ENCODE measurements around the gene PLXNB1.

The PLXNB1 gene

DNA sequence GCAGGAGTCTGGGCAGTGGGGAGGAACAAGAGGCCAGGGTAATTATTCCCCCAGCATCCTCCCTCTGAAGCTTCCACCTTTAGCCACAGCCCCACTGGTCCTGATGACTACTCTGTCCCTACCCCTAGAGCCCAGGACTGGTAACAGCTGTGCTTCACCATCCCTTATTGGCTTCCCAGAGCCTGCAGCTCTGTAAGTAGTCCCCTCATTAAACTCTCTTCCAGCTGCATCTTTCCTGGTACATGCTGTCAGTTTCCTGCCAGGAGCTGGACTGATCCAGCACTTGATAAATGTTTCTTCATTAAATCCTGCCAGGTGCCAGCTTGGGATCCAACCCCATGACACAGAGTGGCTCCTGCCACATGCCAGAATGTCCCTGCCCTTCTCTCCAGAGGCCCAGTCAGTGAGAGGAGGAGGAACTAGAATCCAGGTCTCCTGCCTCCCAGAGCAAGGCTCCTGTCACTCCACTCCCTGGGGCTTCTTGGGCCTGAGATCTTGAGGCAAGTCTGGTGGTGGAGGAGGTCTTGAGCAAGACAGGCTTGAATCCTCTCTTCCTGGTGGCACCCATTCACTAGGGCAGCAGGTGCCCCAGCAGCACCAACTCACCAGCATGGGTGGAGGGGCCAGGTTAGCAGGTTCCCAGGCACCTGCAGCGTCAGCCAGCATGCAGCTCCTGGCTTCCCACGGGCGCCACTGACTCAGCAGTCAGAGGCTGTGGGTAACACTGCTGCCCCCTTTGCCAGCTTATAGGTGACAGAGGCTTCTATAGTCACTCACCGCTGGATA is 30.3 kb downstream of the PLXNB1 start:
- TF ChIP-seq, protein P1, sequence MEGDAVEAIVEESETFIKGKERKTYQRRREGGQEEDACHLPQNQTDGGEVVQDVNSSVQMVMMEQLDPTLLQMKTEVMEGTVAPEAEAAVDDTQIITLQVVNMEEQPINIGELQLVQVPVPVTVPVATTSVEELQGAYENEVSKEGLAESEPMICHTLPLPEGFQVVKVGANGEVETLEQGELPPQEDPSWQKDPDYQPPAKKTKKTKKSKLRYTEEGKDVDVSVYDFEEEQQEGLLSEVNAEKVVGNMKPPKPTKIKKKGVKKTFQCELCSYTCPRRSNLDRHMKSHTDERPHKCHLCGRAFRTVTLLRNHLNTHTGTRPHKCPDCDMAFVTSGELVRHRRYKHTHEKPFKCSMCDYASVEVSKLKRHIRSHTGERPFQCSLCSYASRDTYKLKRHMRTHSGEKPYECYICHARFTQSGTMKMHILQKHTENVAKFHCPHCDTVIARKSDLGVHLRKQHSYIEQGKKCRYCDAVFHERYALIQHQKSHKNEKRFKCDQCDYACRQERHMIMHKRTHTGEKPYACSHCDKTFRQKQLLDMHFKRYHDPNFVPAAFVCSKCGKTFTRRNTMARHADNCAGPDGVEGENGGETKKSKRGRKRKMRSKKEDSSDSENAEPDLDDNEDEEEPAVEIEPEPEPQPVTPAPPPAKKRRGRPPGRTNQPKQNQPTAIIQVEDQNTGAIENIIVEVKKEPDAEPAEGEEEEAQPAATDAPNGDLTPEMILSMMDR (IDR thresholded peaks at IDR 0.05; ENCODE audit: low read depth, low read length): no peak
- no peak for DNase-seq (ENCODE audit: extremely low read depth, low read depth)

DNA sequence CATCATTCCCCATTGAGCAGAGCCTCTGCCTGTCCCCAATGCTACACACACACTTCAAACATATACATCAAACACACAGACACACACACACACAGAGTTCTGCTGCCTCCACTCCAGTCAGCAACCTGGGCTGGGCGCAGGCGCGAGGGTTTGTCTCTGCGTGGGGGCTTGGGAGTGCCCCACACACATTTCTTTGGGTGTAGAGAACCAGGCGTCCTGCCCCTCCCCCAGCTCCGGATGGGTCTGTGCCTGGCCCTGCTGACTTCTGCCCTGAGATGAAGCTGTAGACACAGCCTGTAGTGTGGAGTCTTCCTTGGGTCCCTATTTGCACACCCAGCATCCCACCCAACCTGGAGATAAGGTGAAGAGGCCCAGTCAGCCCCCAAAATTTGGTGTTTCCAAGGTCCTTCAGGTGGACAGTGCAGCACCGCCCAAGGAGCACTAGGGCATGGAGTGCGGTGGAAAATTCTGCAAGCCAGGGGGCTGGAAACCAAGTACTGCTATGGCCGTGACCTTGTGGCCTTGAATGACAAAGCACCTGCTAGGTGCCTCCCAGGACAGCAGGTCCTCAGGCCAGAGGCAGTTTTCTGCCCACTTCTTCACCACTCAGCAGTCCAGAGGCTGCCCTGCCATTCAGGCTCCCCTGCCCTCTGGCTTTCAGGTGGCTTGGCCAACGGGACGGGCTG is 31.0 kb downstream of the PLXNB1 start:
- DNase-seq (ENCODE audit: extremely low read depth, low read depth): no peak
- TF ChIP-seq, protein P1 (IDR thresholded peaks at IDR 0.05; ENCODE audit: low read depth, low read length): no peak

DNA sequence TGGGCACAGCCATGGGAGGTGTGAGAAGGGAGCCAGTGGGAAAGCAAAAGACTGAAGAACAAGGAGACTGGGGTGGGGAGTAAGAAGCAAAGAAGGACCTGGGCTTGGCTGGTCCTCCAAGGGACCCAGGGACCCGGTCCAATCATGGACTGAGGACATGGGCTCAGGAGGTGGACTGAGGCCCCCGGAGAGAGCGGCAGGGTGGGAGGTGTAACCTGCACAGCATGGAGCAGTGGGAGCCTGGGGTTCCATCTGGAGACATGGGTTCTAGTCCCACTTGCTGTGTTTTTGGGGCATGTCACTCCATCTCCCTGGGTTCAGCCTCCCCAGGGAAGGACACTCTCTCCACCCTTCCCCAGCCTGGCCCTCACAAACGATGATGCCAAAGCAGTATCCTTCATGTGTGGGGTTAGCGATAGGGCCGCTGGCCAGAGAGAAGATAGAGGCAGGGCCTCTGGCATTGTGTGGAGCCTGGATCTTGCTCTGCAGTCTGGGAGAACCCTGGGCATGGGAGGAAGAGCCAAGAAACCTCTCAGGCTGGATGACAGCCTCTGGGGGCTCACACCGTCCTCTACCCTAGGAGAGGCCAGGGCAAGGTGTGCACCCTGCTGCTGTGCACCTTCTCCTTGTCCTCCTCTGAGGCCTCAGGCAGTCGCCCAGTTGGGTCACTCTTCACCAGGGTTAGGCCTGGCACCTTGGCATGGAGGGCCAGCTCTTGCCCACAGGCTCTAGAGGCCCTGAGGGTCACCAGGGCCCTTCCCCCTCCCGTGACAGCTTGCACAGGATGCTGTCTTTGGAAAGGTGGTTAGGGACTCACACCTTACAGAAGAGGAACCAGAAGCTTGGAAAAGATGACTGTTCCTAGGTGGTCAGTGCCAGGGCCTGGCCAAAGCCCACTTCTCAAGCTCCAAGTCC is 31.9 kb downstream of the PLXNB1 start:
- no peak for DNase-seq (ENCODE audit: extremely low read depth, low read depth)
- TF ChIP-seq, protein P1 (IDR thresholded peaks at IDR 0.05; ENCODE audit: low read depth, low read length): no peak

DNA sequence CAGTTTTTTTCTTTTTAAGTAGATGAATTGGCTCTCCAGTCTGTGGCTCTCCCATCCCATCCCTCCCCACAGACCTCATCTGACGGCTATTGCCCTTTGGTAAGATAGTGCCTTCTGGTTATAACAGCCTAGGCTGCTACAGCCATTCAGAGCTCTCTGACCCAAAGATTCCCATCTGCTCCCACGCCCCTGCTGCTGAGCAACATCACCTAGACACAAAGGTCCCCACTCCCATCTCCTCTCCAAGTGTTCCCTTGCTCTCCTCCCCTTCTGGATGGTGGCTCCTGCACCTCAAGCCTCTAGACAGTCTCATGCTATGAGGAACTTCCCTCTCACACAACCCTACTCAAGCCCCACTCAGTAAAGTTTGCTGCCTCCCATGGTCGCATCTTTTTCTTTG is 34.2 kb downstream of the PLXNB1 start:
- TF ChIP-seq, protein P1 (IDR thresholded peaks at IDR 0.05; ENCODE audit: low read depth, low read length): no peak
- DNase-seq (ENCODE audit: extremely low read depth, low read depth): no peak

DNA sequence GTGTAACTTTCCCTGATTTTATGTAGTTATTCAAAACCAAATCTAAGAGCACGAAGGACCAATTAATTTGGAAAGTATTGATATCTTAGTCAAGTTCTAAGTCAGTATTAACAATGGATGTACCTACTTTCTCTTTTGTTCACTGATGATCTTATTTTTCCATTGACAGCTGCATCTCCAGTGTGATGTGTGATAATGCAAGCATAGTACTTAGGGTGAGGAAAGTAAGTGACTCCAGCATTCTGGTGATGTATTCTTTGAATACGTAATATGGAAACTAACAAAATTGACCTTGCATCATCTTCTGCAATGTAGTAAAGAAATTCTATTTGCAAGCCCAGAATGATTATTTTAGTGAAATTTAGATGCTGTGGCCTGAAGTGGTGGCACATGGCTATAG is 35.5 kb downstream of the PLXNB1 start:
- TF ChIP-seq, protein P1 (IDR thresholded peaks at IDR 0.05; ENCODE audit: low read depth, low read length): no peak
- DNase-seq (ENCODE audit: extremely low read depth, low read depth): no peak

DNA sequence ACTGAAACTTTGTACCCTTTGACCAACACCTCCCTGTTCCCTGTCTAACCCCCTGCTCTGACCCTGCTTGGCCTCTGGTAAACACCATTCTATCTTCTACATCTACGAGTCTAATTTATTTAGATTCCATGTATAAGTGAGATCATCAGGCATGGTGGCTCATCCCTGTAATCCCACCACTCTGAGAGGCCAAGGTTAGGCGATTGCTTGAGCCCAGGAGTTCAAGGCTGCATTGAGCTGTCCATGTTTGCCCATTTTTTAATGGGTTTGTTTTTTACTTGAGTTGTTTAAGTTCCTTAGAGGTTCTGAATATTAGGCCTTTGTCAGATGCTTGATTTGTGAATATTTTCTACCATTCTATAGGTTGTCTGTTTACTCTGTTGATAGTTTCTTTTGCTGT is 40.9 kb downstream of the PLXNB1 start:
- TF ChIP-seq, protein P1 (IDR thresholded peaks at IDR 0.05; ENCODE audit: low read depth, low read length): no peak
- no peak for DNase-seq (ENCODE audit: extremely low read depth, low read depth)
